Measurements from ENCODE around the gene STAT3.
"Not testable (repeated sequence)": the region's sequence is repeated elsewhere in the genome, so short reads cannot be mapped to it uniquely, and the experiment has no call there.

The STAT3 gene

GRCh38 chr17:42409523-42410318 lies 21.5 kb upstream of the STAT3 start:
- in situ Hi-C loops (cut with MboI; ENCODE audit: low sequenced_read_pairs), result no loop called here

GRCh38 chr17:42408061-42408460 lies 19.8 kb upstream of the STAT3 start:
- in situ Hi-C loops (cut with MboI; ENCODE audit: low sequenced_read_pairs), result no loop called here

- in situ Hi-C loops (cut with MboI; ENCODE audit: low sequenced_read_pairs), result no loop called here
Observed at GRCh38 chr17:42407289-42407836, 19.1 kb upstream of the STAT3 start.

GRCh38 chr17:42406615-42407288 lies 18.5 kb upstream of the STAT3 start:
- in situ Hi-C loops (cut with MboI; ENCODE audit: low sequenced_read_pairs), result no loop called here

- in situ Hi-C loops (cut with MboI; ENCODE audit: low sequenced_read_pairs), result no loop called here
Observed at GRCh38 chr17:42405963-42406495, 17.8 kb upstream of the STAT3 start.

GRCh38 chr17:42405076-42405475 lies 16.8 kb upstream of the STAT3 start:
- in situ Hi-C loops (cut with MboI; ENCODE audit: low sequenced_read_pairs), result no loop called here

- in situ Hi-C loops (cut with MboI; ENCODE audit: low sequenced_read_pairs), result loop anchor here (5.0 kb wide), 1 partner anchor 82 kb away; no protein-coding TSS in a partner anchor
Observed at GRCh38 chr17:42404326-42405055, 16.2 kb upstream of the STAT3 start.

- in situ Hi-C loops (cut with MboI; ENCODE audit: low sequenced_read_pairs), result loop anchor here (5.0 kb wide), 1 partner anchor 81 kb away; no protein-coding TSS in a partner anchor
Observed at GRCh38 chr17:42403150-42403549, 14.9 kb upstream of the STAT3 start.

- in situ Hi-C loops (cut with MboI; ENCODE audit: low sequenced_read_pairs), result loop anchor here (5.0 kb wide), 1 partner anchor 80 kb away; no protein-coding TSS in a partner anchor
Observed at GRCh38 chr17:42402117-42402516, 13.9 kb upstream of the STAT3 start.

GRCh38 chr17:42400844-42401375 lies 12.7 kb upstream of the STAT3 start:
- in situ Hi-C loops (cut with MboI; ENCODE audit: low sequenced_read_pairs), result loop anchor here (5.0 kb wide), 1 partner anchor 79 kb away; no protein-coding TSS in a partner anchor

- in situ Hi-C loops (cut with MboI; ENCODE audit: low sequenced_read_pairs), result loop anchor here (5.0 kb wide), 1 partner anchor 78 kb away; no protein-coding TSS in a partner anchor
Observed at GRCh38 chr17:42399948-42400843, 12.0 kb upstream of the STAT3 start.

GRCh38 chr17:42399121-42399520 lies 10.9 kb upstream of the STAT3 start:
- in situ Hi-C loops (cut with MboI; ENCODE audit: low sequenced_read_pairs), result no loop called here

GRCh38 chr17:42395601-42396000 lies 7.4 kb upstream of the STAT3 start:
- in situ Hi-C loops (cut with MboI; ENCODE audit: low sequenced_read_pairs), result not testable (repeated sequence)

GRCh38 chr17:42394838-42395237 lies 6.6 kb upstream of the STAT3 start:
- in situ Hi-C loops (cut with MboI; ENCODE audit: low sequenced_read_pairs), result no loop called here

GRCh38 chr17:42392692-42393415 lies 4.6 kb upstream of the STAT3 start:
- in situ Hi-C loops (cut with MboI; ENCODE audit: low sequenced_read_pairs), result no loop called here

GRCh38 chr17:42391439-42391838 lies 3.2 kb upstream of the STAT3 start:
- in situ Hi-C loops (cut with MboI; ENCODE audit: low sequenced_read_pairs), result not testable (repeated sequence)

GRCh38 chr17:42389899-42390298 lies 1.7 kb upstream of the STAT3 start:
- in situ Hi-C loops (cut with MboI; ENCODE audit: low sequenced_read_pairs), result no loop called here

- in situ Hi-C loops (cut with MboI; ENCODE audit: low sequenced_read_pairs), result no loop called here
Observed at GRCh38 chr17:42389135-42389417, 834 bp upstream of the STAT3 start.
